Measurements from ENCODE around the gene PPFIBP2.

DNA sequence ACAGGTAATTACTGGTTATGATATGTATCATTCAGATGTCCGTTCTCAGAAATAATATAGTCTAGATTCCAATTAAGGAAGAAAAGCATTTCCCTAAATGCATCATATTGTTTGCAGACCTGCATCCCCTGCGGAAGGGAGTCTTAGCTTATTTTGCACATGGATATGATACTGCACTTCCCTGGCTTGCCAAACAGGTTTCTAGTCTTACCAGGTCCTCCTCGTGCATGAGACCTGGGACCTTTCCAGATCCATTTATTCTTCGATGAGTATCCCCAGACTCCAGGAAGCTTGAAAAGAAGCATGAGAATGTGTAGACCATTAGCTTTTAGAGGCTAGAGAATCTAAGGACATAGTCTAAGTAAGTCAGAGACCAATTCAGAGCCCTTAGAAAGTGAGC lies 128.9 kb downstream of the PPFIBP2 start:
- TF ChIP-seq ZNF274 (IDR thresholded peaks at IDR 0.05; ENCODE audit: low read depth, low read length) (no peak), CTCF (IDR thresholded peaks at IDR 0.05 in 2 of 3, conservative IDR thresholded peaks at IDR 0.05 in 1 of 3; ENCODE audit: borderline replicate concordance in 1 of 3, insufficient read depth in 1 of 3, low read depth in 2 of 3, low read length in 2 of 3) (no peak), CEBPB (IDR thresholded peaks at IDR 0.05; ENCODE audit: low read depth) (no peak), YY1 (IDR thresholded peaks at IDR 0.05; ENCODE audit: extremely low read depth, insufficient replicate concordance, low read depth, low read length) (no peak), EZH2phosphoT487 (IDR thresholded peaks at IDR 0.05; ENCODE audit: borderline replicate concordance) (no peak), EZH2 (IDR thresholded peaks at IDR 0.05) (no peak)
- TF ChIP-seq, protein P1, sequence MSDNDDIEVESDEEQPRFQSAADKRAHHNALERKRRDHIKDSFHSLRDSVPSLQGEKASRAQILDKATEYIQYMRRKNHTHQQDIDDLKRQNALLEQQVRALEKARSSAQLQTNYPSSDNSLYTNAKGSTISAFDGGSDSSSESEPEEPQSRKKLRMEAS (IDR thresholded peaks at IDR 0.05) = no peak

All from HCT116 (cell line).